Measurements from ENCODE around the gene PFDN2.
"Not testable (repeated sequence)": the region's sequence is repeated elsewhere in the genome, so short reads cannot be mapped to it uniquely, and the experiment has no call there.

The PFDN2 gene

GRCh38 chr1:161080441-161081405 lies 37.1 kb downstream of the PFDN2 start:
- DNase-seq (ENCODE audit: low spot score) = no peak

- no peak for DNase-seq (ENCODE audit: low spot score)
Measured at GRCh38 chr1:161079436-161080110, 38.3 kb downstream of the PFDN2 start.

GRCh38 chr1:161077426-161077825 lies 40.4 kb downstream of the PFDN2 start:
- no peak for DNase-seq (ENCODE audit: low spot score)

GRCh38 chr1:161076410-161076809 lies 41.4 kb downstream of the PFDN2 start:
- no peak for DNase-seq (ENCODE audit: low spot score)

DNA sequence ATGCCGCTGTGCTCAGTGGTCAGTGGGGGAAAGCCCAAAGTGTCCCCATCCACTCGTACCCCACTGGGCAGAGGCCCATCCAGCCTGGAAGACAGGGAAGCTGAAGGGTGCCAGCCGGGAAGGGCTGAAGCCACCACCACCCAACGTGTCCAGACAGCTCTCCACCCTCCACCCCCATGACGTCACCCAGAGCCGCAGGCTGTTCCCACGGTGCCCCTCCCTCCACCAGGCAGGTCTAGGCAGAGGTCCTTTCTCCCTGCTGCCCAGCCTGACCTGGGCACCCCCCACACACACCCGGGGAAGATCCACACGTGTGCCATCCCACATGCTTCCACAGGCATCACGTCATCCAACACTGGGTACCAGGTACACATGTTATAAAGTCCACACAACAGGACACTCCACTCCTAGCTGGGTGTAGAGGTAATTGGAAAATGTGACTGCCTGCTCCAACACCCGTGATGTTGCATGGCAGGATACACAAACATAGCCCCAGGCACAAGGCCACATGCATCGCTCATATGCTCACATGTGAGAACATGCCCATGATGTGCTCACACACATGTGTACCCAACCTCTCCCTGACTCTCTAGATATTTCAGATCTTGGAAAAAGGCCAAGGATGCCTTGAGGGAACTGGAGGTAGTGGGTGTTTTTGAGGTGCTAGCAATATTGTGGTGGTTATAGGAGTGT lies 43.0 kb downstream of the PFDN2 start:
- DNase-seq (ENCODE audit: low spot score) = no peak

DNA sequence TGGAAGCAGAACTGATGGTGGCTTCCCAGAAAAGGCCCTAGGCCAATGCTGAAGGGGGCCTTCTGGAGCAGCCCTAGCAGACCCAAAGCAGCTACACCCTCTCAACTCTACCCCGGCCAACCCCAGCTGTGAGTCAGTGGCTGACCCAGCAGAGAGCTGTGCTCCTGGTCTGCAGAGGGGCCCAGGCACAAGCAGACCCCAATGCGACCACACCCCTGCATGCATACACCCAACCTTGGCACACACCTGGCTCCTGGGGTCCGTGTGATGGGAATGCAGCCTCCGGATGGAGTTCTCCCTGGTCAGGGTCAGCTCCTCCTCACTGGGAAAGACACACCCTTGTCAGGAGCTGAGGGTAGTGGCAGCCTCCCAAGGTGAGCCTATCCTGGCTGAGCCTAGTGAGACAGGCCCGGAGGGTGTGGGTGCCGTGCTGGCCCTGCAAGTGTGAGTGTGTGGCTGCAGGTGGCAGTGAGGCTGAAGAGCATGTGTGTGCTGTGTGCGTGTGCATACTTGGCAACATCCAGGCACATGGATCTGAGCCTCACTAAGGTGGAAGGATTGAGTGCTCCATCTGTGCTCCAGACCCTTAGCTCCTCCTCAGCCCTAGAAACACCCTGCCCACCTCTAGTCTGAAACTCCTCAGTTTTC lies 44.2 kb downstream of the PFDN2 start:
- no peak for DNase-seq (ENCODE audit: low spot score)

- DNase-seq (ENCODE audit: low spot score) = no peak
Measured at GRCh38 chr1:161072751-161073449, 44.9 kb downstream of the PFDN2 start.

DNA sequence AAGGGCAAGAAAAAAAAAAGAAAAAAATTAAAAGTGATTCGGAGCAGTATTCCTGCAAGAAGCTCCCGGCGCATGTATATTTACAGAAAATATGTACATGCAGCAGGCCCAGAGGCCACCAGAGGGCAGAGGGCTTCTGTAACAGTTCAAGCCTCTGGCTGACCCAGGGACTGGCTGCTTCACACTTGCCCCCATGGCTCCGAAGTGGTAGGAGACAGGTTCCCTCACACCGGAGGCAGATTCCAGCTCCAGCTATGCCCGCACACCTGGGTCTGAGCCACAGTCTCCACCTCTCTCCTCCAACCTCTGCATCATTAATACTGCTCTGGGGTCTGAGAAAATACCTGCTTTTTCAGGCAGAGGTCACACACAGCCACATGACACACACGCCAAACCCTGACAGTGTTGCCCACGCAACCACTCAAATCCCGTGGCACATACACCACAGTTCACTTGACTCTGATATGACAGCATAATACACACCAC lies 45.9 kb downstream of the PFDN2 start:
- peak; percentile 38 for DNase-seq (ENCODE audit: low spot score)

GRCh38 chr1:161070761-161071160 lies 47.1 kb downstream of the PFDN2 start:
- no peak for DNase-seq (ENCODE audit: low spot score)

DNA sequence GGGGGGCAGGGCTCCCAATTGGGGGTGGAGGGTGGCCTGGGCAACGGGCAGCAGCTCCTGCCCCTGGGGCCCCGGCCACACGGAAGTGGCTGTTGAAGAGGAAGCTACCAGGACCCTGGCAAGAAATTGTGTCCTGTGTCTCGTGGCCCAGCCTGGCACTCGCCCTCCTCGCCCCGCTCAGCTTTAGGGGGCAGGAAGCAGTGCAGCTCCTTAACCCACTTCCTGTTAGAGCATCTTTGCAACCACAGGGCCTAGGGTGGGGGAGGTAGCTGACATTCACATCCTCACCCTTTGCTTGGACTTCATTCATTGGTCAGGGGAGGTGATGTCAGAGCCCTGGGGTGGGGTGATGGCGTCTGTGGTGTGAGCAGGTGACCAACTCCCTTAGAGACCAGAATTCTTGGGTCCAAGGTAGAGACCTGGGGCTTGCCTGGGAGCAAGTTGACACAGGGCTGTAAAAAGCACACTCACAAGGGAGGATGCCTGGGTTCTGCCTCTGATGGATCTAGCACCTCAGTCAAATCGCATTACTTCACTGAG lies 48.0 kb downstream of the PFDN2 start, which contains the start of gene ARHGAP30:
ARHGAP30 (minus strand) TSS at position 161 of the 540 bp plus-strand sequence. CDS start 267 bp downstream, outside the sequence.
- DNase-seq (ENCODE audit: low spot score) = no peak

DNA sequence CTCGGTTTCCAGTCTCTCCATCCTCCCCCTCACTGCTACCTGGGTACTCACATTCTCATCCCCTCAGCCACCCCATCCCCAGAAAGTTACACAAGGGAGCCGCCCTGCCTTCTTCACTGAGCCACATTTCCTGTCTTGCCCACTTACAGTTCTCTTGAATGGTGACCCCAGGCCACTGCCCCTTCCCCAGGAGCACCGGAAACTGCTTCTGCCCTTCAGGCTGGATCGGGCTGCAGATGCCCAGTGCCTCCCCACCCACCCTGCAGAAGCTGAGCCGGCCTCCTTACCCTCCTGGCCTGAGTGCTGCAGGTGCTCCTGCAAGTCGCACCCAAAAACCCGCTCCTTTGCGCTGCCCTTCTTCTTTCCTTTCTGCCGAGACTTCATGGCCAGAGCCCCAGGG lies 48.6 kb downstream of the PFDN2 start:
- no peak for DNase-seq (ENCODE audit: low spot score)

- no peak for DNase-seq (ENCODE audit: low spot score)
Measured at GRCh38 chr1:161068306-161069234, 49.3 kb downstream of the PFDN2 start.

- no peak for DNase-seq (ENCODE audit: low spot score)
Measured at GRCh38 chr1:161066694-161067093, 51.1 kb downstream of the PFDN2 start.

GRCh38 chr1:161065681-161066080 lies 52.2 kb downstream of the PFDN2 start:
- not testable (repeated sequence) for DNase-seq (ENCODE audit: low spot score)

DNA sequence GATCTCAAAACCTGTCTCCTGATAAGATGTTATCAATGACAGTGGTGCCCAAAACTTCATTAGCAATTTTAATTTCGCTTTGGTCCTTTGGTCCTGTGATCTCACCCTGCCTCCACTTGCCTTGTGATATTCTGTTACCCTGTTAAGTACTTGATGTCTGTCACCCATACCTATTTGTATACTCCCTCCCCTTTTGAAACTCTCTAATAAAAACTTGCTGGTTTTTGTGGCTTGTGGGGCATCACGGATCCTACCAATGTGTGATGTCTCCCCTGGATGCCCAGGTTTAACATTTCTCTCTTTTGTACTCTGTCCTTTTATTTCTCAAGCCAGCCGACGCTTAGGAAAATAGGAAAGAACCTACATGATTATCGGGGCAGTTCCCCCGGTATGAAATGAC lies 53.9 kb downstream of the PFDN2 start:
- not testable (repeated sequence) for DNase-seq (ENCODE audit: low spot score)

DNA sequence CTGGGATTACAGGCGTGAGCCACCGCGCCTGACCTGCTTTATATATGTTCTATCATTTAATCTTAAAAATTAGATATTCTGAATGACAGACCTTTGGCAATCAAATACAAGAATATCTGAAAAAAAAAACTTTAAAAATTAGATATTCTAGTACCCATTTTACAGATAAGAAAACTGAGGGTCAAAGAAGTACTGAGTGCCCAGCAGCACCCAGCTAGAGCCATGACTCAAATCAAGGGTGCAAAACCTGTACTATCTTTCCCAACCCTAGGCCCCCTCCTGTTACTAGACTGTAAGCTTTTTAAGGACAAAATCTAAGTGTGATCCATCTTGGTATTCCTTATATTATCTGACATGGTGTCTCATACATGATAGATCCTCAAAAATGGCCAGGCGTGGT lies 56.4 kb downstream of the PFDN2 start:
- DNase-seq (ENCODE audit: low spot score) = no peak

- DNase-seq (ENCODE audit: low spot score) = no peak
Measured at GRCh38 chr1:161059293-161059692, 58.5 kb downstream of the PFDN2 start.

DNA sequence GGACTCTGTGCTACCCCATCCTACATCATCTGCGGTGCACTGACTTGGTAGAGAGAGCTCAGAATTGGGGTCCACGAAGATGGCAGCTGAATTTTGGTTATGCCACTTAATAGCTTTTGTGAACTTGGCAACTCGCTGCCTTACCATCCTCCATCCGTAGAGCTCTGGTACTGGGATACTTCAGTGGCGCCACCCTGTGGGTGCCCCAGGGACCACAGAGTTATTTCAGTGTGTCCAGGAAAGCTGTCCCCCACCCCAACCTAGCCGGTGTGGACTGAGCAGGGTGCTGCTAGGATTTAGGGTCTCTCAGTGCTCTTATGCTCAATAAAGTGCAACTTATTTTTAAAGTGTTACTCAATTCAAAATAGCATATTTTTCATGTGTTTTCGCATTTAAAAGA lies 63.0 kb downstream of the PFDN2 start:
- no peak for DNase-seq (ENCODE audit: low spot score)

- DNase-seq (ENCODE audit: low spot score) = no peak
Measured at GRCh38 chr1:161054232-161054631, 63.6 kb downstream of the PFDN2 start.

- no peak for DNase-seq (ENCODE audit: low spot score)
Measured at GRCh38 chr1:161052899-161053298, 64.9 kb downstream of the PFDN2 start.
